ENCODE results near the gene SLC26A9.

SLC26A9 gene

GRCh38 chr1:205943245-205943644 lies at the start of gene SLC26A9:
TSS of gene SLC26A9 (minus strand) at chr1:205943456. CDS start at chr1:205935820, 7,636 bp downstream.
- no peak for DNase-seq

GRCh38 chr1:205992218-205992882 lies 49.1 kb upstream of the SLC26A9 start:
- DNase-seq = no peak

- DNase-seq = peak; percentile 51
Observed at GRCh38 chr1:205991237-205991636, 48.0 kb upstream of the SLC26A9 start.

GRCh38 chr1:205990226-205990625 lies 47.0 kb upstream of the SLC26A9 start:
- DNase-seq = no peak

- DNase-seq = no peak
Observed at GRCh38 chr1:205989786-205990185, 46.5 kb upstream of the SLC26A9 start.

GRCh38 chr1:205988585-205988995 lies 45.3 kb upstream of the SLC26A9 start:
- DNase-seq = no peak

GRCh38 chr1:205986861-205987260 lies 43.6 kb upstream of the SLC26A9 start:
- no peak for DNase-seq

- peak; percentile 7 for DNase-seq
Observed at GRCh38 chr1:205986292-205986691, 43.0 kb upstream of the SLC26A9 start.

- no peak for DNase-seq
Observed at GRCh38 chr1:205985330-205986005, 42.2 kb upstream of the SLC26A9 start.

- DNase-seq = peak; percentile 32
Observed at GRCh38 chr1:205983925-205984725, 40.9 kb upstream of the SLC26A9 start.

- DNase-seq = no peak
Observed at GRCh38 chr1:205981257-205981656, 38.0 kb upstream of the SLC26A9 start.

- no peak for DNase-seq
Observed at GRCh38 chr1:205980237-205980870, 37.1 kb upstream of the SLC26A9 start.

GRCh38 chr1:205979301-205979700 lies 36.0 kb upstream of the SLC26A9 start:
- DNase-seq = no peak

- no peak for DNase-seq
Observed at GRCh38 chr1:205978676-205979075, 35.4 kb upstream of the SLC26A9 start.

- peak; percentile 72 for DNase-seq
Observed at GRCh38 chr1:205977402-205978014, 34.3 kb upstream of the SLC26A9 start.

- peak; percentile 42 for DNase-seq
Observed at GRCh38 chr1:205976708-205977401, 33.6 kb upstream of the SLC26A9 start.

GRCh38 chr1:205976036-205976435 lies 32.8 kb upstream of the SLC26A9 start:
- no peak for DNase-seq

GRCh38 chr1:205975387-205975998 lies 32.2 kb upstream of the SLC26A9 start:
- DNase-seq = no peak

GRCh38 chr1:205974712-205975111 lies 31.5 kb upstream of the SLC26A9 start:
- DNase-seq = no peak

- DNase-seq = no peak
Observed at GRCh38 chr1:205973377-205974232, 30.3 kb upstream of the SLC26A9 start.

Measured in HCEC 1CT (cell line).